ENCODE data around the gene HVCN1.
"Not testable (repeated sequence)": the region's sequence is repeated elsewhere in the genome, so short reads cannot be mapped to it uniquely, and the experiment has no call there.

DNA sequence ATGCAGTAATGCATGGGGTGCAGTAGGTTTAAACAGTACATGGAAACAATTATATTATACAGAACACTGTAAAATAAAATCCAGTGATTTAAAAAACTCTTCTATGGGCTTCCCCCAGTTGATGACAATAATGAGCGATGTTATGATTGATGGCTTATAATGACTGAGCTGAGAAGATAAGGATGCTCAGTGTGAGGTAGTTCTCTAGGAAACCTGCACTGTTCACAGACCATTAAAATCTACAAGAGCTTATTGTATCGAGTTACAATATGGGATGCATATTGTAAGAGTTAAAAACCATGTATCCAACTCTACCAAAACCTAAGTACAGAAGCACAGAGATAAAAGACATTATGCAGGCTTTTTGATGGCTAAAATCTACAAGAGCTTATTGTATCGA is 34.0 kb upstream of the HVCN1 start:
- TF ChIP-seq, protein P1, sequence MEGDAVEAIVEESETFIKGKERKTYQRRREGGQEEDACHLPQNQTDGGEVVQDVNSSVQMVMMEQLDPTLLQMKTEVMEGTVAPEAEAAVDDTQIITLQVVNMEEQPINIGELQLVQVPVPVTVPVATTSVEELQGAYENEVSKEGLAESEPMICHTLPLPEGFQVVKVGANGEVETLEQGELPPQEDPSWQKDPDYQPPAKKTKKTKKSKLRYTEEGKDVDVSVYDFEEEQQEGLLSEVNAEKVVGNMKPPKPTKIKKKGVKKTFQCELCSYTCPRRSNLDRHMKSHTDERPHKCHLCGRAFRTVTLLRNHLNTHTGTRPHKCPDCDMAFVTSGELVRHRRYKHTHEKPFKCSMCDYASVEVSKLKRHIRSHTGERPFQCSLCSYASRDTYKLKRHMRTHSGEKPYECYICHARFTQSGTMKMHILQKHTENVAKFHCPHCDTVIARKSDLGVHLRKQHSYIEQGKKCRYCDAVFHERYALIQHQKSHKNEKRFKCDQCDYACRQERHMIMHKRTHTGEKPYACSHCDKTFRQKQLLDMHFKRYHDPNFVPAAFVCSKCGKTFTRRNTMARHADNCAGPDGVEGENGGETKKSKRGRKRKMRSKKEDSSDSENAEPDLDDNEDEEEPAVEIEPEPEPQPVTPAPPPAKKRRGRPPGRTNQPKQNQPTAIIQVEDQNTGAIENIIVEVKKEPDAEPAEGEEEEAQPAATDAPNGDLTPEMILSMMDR (IDR thresholded peaks at IDR 0.05; ENCODE audit: insufficient read depth, low read length, poor library complexity, severe bottlenecking) = not testable (repeated sequence)
- not testable (repeated sequence) for TF ChIP-seq EZH2phosphoT487 (conservative IDR thresholded peaks at IDR 0.05; ENCODE audit: low read length)
